ENCODE data around the gene PCNX4. TPM values are rescaled to one million over a fixed set of nuclear protein-coding genes. Genes with fewer than 3 reads are reported as not detected.

PCNX4 gene
- total and polyA plus RNA-seq, 2 donors (not counting 1 experiment from before 2014, with no cell fraction given) = 57.8 to 95.0 TPM

- Histone ChIP-seq H3K79me2 (ENCODE audit: control insufficient read depth, insufficient read depth, low read length) (no peaks in the 10 kb centered on the region), H3K27ac (ENCODE audit: insufficient read depth, low read length) (no peak overlapping the region), H4K20me1 (ENCODE audit: control insufficient read depth, extremely low read depth, insufficient read depth, low read length) (no peaks in the 10 kb centered on the region), H3K4me1 (ENCODE audit: control insufficient read depth, extremely low read depth, insufficient read depth, low read length) (no peaks in the 10 kb centered on the region), H3K4me3 (replicated peaks in 1 of 4; ENCODE audit: control extremely low read depth in 1 of 4, insufficient read depth in 1 of 4, low read depth in 3 of 4, low read length in 4 of 4) (no peak overlapping the region), H3K9ac (ENCODE audit: insufficient read depth, low read length) (no peak overlapping the region), H3K4me2 (ENCODE audit: extremely low read depth, insufficient read depth, low read length) (no peak overlapping the region), H3K9me3 (ENCODE audit: control insufficient read depth, insufficient read depth, low read depth, low read length) (no peaks in the 10 kb centered on the region), H2AFZ (ENCODE audit: low read length) (no peak overlapping the region), H3K36me3 (ENCODE audit: control insufficient read depth, insufficient read depth, low read length) (no peaks in the 10 kb centered on the region), H3K27me3 (ENCODE audit: control insufficient read depth, insufficient read depth, low read length) (no peaks in the 10 kb centered on the region)
- DNase-seq (ENCODE audit: low read depth in 2 of 2) = no peak
- TF ChIP-seq CTCF (conservative IDR thresholded peaks at IDR 0.05 in 1 of 2, IDR thresholded peaks at IDR 0.05 in 1 of 2; ENCODE audit: low read depth in 1 of 2, low read length in 2 of 2) = no peak
- TF ChIP-seq EZH2 (IDR thresholded peaks at IDR 0.05; ENCODE audit: low read length, missing control alignments) = no peak
Measured at GRCh38 chr14:60085693-60086092, 6.0 kb upstream of the PCNX4 start.

- H3K79me2 ChIP-seq (ENCODE audit: control insufficient read depth, insufficient read depth, low read length) = peaks cover 6% of the 10 kb centered on the region
- no peak for DNase-seq (ENCODE audit: low read depth in 2 of 2)
- no peak overlapping the region for H3K4me2 ChIP-seq (ENCODE audit: extremely low read depth, insufficient read depth, low read length)
- H3K9me3 ChIP-seq (ENCODE audit: control insufficient read depth, insufficient read depth, low read depth, low read length) = no peaks in the 10 kb centered on the region
- H3K4me1 ChIP-seq (ENCODE audit: control insufficient read depth, extremely low read depth, insufficient read depth, low read length) = no peaks in the 10 kb centered on the region
- H2AFZ ChIP-seq (ENCODE audit: low read length) = no peak overlapping the region
- H3K27ac ChIP-seq (ENCODE audit: insufficient read depth, low read length) = no peak overlapping the region
- TF ChIP-seq CTCF (conservative IDR thresholded peaks at IDR 0.05 in 1 of 2, IDR thresholded peaks at IDR 0.05 in 1 of 2; ENCODE audit: low read depth in 1 of 2, low read length in 2 of 2) (no peak), EZH2 (IDR thresholded peaks at IDR 0.05; ENCODE audit: low read length, missing control alignments) (no peak)
- H4K20me1 ChIP-seq (ENCODE audit: control insufficient read depth, extremely low read depth, insufficient read depth, low read length) = no peaks in the 10 kb centered on the region
- no peak overlapping the region for H3K9ac ChIP-seq (ENCODE audit: insufficient read depth, low read length)
- no peak overlapping the region for H3K4me3 ChIP-seq (replicated peaks in 1 of 4; ENCODE audit: control extremely low read depth in 1 of 4, insufficient read depth in 1 of 4, low read depth in 3 of 4, low read length in 4 of 4)
- no peaks in the 10 kb centered on the region for H3K36me3 ChIP-seq (ENCODE audit: control insufficient read depth, insufficient read depth, low read length)
- no peaks in the 10 kb centered on the region for H3K27me3 ChIP-seq (ENCODE audit: control insufficient read depth, insufficient read depth, low read length)
Measured at GRCh38 chr14:60087668-60088067, 4.1 kb upstream of the PCNX4 start.

- no peak overlapping the region for H3K9ac ChIP-seq (ENCODE audit: insufficient read depth, low read length)
- H3K9me3 ChIP-seq (ENCODE audit: control insufficient read depth, insufficient read depth, low read depth, low read length) = no peaks in the 10 kb centered on the region
- no peak overlapping the region for H3K4me3 ChIP-seq (replicated peaks in 1 of 4; ENCODE audit: control extremely low read depth in 1 of 4, insufficient read depth in 1 of 4, low read depth in 3 of 4, low read length in 4 of 4)
- H2AFZ ChIP-seq (ENCODE audit: low read length) = no peak overlapping the region
- H3K4me2 ChIP-seq (ENCODE audit: extremely low read depth, insufficient read depth, low read length) = no peak overlapping the region
- H3K27me3 ChIP-seq (ENCODE audit: control insufficient read depth, insufficient read depth, low read length) = no peaks in the 10 kb centered on the region
- H3K79me2 ChIP-seq (ENCODE audit: control insufficient read depth, insufficient read depth, low read length) = peaks cover 21% of the 10 kb centered on the region
- no peaks in the 10 kb centered on the region for H3K36me3 ChIP-seq (ENCODE audit: control insufficient read depth, insufficient read depth, low read length)
- no peak for TF ChIP-seq EZH2 (IDR thresholded peaks at IDR 0.05; ENCODE audit: low read length, missing control alignments)
- TF ChIP-seq CTCF (conservative IDR thresholded peaks at IDR 0.05 in 1 of 2, IDR thresholded peaks at IDR 0.05 in 1 of 2; ENCODE audit: low read depth in 1 of 2, low read length in 2 of 2) = no peak
- H3K4me1 ChIP-seq (ENCODE audit: control insufficient read depth, extremely low read depth, insufficient read depth, low read length) = peaks cover under 1% of the 10 kb centered on the region
- H4K20me1 ChIP-seq (ENCODE audit: control insufficient read depth, extremely low read depth, insufficient read depth, low read length) = no peaks in the 10 kb centered on the region
- no peak for DNase-seq (ENCODE audit: low read depth in 2 of 2)
- H3K27ac ChIP-seq (ENCODE audit: insufficient read depth, low read length) = no peak overlapping the region
Measured at GRCh38 chr14:60089221-60089620, 2.5 kb upstream of the PCNX4 start.

Measured in fibroblast of lung (primary cell).